Effector CD4-positive, alpha-beta T cell (primary cell): ENCODE data around the gene AGPAT3.

Source experiments
- DNase-seq: peaks from one replicate; pipeline ENCODE4 v3.0.0-alpha.2; 2020

Gene AGPAT3

DNA sequence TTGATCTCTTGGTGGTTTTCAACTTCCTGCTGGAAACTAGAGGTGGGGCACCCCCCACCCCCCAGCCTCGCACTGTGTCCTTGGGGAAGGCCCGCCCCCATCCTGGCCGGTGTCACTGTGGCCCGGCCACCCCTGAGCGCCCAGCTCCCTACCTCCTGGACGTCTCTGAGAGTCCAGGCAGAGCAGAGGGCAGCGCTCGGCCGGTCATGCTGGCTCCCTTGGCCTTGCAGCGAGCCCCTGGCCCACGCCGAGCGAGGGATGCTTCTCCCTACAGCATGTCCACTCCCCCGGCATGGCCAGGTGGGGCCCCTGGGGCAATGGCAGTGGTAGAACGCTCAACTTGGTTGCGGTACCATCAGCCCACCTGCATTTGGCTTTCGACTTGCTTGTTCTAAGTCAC lies 118.4 kb downstream of the AGPAT3 start:
- DNase-seq: no peak

DNA sequence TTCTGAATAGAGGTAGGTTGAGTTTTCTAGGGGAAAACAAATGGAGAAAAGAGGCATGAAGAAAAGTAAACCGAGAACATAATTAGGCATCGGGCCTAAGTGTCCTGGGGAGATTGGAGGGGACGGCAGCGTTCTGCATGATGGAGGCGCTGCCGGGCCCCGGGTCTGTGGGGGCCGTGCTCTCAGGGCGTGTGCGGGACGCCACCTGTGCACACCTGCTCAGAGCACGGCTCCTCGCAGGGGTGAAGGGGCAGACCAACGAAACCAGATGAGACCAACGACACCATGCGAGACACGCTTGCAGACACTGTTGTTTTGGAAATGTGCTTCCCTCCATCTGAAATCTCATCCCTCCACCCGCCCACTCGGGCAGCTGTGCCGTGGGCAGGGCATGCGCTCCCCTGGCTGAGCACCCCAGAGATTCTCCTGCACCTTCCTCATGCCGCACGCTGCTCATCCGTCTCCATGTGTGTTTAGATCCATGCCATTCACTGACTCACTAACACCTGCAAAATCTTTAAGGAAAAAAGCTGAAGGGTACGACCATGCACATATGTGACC lies 118.9 kb downstream of the AGPAT3 start:
- no peak for DNase-seq

DNA sequence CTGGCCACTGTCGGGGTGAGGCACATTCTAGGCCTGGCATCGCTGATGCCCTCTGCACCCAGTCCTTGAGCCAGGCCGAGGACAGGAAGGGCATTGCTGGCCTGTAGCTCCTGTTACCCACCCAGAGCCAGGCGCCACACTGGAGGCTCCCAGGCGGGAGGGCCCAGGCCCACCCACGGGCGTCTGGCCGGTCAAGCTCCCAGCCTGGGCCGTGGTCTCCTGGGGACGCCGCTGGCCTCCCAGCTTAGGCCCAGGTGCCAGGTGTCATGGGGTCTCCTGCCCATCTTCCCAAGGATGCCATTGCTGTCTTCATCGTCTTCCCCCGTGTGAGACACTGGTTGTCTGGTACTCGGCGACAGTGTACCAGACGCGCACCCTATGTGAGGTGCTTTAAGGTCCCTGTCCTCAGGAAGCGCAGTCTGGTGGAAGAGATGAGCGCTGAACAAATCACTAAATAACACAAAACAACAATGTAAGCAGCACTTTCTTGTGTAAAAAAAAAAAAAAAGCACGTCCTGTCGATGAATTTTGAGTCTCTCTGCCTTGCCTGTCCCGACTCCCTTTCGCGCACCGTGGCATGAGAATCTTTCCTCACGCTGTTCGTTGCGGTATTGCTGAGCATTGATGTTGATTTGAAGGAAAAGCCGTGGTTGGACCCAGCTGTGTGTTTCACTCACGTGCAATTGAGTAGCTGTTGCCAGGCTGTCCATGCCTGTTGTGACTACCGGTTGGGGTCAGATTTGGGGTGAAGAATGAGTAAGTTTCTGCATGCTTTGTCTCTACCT lies 120.1 kb downstream of the AGPAT3 start:
- DNase-seq: no peak

DNA sequence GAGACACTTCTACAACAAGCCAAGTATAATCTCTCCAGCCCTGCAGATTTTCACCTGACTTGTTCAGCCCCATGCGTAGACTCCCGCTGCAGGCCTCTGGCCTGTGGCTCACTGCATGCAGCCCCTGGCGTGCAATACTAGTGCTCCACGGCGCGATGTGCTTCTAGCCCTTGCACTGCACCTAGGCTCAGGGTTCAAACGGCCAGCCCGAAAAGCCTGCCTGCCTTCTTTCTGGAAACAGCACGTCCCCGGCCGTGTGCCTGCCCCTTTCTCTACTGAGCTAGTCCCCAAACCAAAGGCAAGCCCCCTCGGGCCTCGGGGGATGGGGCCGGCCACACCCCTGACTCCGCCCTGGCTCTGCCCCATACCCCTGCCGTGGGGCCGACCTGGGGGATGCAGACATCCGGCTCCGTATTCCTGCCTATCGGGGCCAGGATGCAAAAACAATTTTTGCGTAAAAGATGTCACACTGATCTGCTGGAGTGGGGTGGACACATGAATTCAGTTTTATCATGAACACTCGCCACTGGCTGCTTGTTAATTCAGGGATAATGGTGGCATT lies 120.7 kb downstream of the AGPAT3 start:
- DNase-seq: no peak

DNA sequence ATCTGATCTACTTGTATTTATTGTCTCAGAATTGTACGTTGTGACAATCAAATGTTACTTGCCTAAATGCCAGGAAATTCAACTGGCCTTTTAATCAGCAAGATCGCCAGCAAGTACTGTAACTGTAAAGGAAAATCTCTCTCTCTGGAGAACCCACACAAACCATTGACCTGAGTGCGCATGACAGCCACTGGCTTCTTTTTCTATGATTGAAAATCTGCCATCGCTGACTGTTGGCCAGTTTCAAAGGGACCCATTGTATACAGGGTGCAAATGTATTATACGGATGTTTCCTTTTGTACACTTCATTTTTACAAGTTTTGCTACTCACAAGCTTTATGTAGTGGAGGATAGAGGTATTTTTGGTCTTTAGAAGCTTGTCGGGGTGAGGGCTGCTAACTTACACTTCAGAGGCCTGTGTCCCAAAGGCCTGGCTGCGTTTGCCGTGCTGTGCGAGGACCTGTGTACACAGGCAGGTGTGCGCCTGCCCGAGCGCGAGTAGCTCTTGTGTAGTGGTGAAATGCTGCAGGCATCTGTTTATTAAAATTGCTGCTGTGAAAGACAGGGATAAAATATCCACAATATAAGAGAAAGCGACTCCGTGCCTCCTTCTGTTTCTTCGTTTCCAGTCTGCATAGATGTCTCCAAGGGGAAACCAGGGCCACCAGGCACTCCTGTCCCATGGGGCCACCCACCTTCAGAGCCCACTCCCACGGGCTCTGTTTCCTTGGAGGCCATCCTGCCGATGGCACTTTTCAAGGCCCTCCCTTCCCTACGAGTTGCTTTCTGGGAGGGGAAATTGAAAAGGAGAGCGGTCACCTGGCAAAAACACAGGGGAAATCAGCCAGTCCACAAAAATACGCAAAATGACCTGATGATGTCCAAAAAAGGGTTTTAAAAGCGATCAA lies 121.8 kb downstream of the AGPAT3 start:
- no peak for DNase-seq

DNA sequence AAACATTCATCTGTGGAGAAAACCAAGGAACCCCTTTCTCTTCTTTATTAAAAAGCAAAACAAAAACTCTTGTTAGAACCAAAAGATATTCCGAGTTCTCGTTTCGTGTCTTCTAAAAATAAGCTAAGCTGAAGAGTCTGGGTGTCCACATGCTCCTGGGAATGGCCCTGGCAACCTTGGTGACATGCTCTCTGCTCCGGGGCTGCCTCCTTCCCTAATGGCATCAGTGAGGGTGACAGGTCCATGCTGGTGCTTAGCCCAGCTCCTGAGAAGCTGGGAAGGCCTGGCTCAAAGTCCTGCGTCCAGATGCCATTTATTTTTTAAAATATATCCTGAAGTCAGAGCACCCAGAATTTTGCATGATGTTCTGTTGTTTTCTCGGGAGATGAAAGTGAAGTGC lies 122.5 kb downstream of the AGPAT3 start:
- no peak for DNase-seq

DNA sequence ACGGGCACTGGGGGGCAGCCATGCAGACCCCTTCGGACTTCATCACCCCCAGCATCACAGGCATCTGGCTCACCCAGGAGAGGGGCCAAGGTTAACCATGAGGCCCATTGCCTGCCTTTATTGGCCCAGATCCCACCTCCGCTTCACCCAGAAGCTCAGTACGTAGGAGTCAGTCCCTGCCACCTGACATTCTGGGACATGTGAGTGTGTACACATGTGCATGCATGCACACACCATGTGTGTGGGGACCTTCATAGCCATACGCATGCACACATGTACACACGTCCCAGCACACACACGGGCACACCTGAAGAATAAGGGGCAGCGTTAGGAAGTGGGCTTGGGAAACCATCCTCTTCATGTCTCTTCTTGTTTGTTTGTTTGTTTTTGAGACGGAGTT lies 123.0 kb downstream of the AGPAT3 start:
- DNase-seq: no peak

DNA sequence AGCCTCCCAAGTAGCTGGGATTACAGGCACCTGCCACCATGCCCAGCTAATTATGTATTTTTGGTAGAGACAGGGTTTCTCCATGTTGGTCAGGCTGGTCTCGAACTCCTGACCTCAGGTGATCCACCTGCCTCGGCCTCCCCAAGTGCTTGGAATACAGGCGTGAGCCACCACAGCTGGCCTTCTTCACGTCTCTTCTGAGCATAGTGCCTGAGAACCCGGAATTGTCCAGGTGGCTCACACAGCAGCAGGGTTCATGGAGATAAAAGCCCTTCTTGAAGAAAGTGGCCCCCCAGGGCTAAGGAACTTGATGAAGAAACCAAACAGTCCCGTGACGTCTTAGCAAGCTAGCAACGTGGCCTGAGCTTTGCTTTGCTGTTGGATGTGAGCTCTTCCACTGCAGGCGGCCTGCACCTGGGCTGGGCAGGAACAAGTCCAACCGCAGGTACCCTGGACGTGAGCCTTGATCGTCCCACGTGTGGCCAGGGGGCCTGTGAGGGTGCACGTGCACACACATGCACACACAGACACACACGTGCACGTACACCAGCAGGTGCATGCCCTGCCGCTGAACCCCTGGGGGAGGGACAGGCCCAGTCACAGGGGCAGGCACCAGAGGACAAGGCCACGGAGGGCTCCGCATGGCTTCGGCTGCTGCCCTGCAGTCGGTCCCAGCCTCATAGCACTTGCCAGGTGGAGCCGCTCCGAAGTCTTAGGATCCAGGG lies 123.6 kb downstream of the AGPAT3 start:
- DNase-seq: no peak

DNA sequence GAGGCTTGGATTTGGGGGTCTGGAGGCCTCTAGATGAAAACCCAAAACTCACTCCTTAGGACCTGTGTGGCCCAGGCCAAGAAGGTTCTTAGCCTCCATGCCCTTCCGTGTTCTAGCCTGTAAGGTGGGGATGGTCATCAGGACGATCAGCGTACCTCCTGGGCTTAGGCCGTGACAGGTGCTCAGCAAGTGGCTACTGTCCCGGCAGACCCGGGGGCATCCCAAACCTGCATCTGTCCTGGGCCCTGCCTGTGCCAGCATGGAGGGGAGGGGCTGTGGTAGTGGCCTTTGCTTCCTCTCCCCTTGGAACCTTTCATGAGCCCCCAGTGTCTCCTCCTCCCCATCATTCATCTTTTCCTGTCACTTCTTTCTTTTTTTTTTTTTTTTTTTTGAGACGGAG lies 124.4 kb downstream of the AGPAT3 start:
- no peak for DNase-seq

DNA sequence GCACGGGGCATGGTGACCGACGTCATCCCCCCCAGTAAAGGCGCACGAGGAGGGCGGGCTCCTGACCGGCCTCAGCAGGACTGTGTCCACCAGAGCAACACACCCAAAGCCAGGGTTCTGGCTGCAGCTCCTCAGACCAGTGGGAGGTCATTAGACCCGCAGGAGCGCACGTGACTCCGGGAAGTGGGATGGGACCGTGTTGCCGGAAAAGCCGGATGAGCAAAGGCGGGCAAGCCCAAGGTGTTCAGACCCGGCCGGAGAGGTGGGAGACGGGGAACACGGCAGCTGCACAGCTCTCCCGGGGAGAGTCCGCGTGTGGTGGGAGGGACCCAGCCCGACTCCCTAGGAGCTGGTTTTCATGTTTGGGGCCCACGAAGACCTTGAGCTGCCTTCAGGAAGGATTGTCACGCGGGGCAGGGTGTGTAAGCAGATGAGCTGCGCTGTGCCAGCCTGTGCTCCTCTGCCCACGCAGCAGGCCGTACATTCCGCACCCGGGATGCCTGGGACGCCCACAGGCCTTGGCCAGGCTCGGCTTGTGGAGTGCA lies 126.5 kb downstream of the AGPAT3 start:
- no peak for DNase-seq

DNA sequence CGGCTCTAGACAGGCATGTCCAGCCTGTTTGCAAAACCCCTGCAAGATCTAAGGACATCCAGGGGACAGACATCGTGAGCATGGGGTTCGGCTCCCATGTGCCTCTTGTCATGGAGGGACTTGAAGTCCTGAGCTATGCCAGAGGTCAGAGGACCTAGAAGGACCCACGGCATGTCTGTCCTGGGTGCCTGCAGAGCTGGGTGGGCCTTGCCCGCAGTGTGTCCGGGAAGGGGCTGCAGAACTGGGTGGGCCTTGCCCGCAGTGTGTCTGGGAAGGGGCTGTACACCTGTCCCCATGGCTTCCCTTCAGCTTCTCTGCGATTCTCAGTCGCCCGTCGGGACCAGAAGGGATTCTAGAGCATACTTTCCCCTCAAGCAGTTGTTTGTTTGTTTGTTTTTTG lies 127.1 kb downstream of the AGPAT3 start:
- DNase-seq: no peak

DNA sequence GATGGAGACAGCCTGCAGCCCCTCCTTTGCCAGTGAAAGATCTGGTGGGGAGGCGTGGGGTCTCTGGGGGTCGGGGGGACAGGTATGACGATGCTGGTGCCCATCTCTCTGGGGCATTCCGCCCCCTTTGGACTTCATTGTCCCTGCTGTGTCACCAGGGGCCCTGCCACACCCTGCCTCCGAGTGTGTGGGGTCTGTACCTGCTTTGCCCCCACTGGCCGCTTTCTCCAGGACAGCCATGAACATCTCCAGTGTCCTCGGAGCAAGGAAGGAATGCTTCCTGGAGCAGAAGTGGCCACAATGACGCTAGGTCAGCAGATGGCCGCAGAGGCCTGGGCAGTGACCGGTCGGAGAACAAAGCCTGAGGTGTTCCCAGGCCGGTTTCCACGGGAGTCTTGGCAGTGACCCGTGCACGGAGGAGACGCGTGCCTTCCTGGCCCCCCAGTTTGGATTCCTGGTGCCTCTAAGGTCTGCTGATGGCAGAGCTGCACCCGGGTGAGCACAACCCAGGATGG lies 128.5 kb downstream of the AGPAT3 start:
- no peak for DNase-seq

DNA sequence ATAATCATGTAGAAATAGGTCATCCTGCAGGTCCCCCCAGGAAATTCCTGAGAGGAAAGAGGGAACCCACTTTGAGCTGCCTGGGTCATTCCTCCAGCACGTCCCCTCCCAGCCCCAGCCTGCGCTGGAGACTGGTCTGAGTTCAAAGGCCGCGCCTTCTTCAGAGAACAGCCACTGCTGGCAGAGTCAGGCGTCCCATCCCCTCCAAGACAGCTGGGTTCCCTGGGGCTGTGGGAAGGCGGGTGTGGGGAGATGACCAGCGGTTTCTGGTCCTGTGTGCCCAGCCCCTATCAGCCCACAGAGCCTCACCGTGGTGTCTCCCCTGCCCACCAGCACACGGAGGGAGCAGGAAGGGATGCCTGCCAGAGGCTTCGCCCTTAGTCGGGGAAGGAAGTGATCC lies 129.1 kb downstream of the AGPAT3 start:
- DNase-seq: no peak

DNA sequence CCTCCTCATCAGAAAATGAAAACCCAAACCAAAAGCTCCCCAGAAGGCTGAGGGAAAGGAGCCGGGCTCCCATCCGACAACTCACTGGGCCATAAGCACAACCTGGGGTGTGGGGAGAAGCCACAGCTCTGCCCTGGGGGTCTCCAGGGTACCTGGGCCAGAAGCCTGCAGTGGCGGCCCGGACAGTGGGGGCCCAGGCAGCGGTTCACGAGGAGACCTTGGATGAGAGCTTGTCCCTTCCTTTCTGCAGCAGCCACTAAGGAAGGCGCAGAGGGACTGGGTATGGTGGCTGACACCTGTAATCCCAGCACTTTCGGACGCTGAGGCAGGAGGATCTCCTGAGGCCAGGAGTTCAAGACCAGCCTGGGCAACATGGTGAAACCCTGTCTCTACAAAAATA lies 129.6 kb downstream of the AGPAT3 start:
- no peak for DNase-seq

DNA sequence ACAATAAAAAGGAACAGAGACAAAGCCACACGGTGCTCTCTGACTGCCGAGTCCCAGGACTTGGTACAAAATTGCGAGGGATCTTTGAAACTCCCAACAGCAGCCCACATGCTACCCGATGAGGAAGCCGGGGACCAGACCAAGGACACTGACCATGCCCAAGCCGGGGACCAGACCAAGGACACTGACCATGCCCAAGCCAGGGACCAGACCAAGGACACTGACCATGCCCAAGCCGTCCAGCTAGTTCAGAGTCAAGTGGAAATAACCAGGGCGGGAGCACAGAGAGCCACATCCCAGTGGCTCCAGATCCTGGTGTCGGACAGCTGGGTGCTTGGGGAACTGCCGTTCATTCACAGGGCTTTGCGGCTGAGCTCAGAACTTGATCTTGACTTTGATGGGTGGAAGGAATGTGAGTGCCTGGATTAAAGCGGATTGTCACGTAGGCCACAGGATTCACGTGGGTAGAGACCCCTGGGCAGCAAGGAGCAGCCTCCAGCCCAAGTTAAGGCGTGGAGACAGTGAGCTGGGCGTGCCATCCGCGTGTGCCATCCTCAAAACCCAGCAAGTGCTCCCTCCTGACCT lies 130.6 kb downstream of the AGPAT3 start:
- no peak for DNase-seq

DNA sequence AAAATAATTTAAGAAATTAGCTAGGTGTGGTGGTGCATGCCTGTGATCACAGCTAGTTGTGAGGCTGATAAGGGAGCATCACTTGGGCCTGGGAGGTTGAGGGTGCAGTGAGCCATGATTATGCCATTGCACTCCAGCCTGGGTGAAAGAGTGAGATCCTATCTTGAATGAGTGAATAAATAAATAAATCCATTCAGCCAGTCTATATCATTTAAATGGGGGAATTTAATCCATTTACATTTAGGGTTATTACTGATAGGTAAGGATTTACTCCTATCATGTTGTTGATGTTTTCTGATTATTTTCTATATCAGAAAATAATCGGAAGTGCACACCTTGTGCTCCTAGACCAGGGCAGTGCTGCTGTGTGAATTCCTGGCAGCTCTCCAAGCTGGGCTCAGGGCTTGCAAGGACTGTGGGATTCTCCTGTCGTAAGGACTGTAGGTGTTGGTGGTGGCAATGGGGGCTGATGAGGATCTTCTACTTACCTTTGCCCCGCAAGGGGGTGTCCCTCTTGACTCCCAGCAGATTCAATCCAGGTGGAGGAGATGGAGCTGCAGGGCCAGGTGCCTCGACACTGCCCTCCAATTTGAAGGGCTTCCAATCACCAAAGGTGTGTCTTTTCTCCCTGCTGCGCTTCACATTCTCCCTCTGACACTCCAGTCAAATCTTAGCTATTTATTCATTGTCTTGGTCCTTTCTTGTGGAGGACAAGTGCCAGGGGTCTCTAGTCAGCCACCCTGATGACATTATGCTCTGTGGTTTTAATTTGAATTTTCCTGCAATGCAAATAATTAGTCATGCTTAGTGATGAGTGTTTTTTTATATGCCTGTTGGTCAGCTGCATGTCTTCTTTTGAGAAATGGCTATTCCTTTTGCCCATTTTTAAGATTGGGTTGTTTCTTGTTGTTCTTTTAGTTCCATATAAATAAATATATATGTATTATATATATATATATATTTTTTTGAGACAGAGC lies 133.0 kb downstream of the AGPAT3 start:
- DNase-seq: no peak

DNA sequence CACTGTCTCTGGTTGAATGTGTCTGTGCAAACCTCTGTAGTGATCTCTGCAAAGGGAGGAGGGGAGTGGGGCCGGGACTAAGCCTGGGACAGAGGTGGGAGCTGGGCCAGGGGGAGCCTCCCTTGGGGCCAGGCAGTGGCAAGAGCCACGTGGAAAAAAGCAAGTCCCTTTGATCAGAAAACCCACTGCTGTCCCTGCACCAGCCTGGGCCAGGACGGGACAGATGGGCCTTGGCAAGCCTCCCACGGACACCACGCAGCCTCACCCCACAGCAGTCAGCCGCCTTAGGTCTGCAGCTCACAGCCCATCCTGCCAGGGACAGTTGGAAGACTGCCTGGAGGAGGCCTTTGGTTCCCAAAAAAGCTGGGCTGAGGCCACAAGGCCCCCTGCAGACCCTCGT lies 135.3 kb downstream of the AGPAT3 start:
- DNase-seq: no peak

DNA sequence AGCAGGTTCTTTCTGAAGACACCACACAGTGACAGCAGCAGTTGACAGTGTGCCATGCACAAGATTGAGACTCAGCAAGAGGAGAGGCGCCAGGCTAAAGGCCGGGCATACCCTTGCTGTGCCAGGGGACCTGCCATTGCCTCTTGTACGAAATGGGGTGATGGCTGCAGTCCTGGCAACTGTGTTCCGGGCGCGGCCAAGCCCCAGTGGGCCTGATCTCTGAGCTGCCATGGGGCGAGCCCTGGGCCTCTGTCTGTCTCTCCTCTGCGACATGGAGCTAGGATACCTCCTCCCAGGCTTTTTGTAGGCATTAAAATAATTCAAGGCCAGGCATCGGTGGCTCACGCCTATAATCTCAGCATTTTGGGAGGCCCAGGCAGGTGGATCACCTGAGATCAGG lies 137.5 kb downstream of the AGPAT3 start:
- no peak for DNase-seq

DNA sequence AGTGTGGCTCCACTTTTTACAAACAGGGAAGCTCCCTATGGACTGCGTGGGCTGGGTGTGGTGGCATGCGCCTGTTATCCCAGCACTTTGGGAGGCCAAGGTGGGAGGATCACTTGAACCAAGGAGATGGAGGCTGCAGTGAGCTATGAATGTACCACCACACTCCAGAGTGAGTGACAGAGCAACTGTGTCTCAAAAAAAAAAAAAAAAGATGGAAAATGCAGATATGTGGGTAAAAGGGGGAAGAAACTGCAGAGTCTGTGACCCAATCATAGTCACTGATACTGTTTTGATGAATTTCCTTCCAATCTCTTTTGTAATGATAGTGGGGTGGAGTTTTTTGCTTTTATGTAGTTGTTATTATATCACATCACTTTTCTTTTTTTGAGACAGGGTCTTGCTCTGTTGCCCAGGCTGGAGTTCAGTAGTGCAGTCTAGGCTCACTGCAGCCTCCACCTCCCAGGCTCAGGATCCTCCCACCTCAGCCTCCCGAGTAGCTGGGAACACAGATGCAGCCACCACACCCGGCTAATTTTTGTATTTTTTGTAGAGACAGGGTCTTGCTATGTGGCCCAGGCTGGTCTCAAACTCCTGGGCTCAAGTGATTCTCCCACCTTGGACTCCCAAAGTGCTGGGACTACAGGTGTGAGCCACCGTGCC lies 138.4 kb downstream of the AGPAT3 start:
- no peak for DNase-seq

DNA sequence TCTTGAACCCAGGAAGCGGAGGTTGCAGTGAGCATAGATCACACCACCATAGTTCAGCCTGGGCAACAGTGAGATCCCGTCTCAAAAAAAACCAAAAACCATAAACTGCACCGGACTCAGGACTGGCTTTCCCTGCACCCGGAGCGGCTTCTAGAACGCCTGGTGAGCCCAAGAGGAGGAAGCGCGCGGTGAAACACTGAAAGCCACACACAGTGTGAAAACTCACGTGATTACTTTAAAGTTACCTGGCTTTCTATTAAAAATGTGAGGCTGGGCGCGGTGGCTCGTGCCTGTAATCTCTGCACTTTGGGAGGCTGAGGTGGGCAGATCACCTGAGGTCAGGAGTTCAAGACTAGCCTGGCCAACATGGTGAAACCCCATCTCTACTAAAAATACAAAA lies 140.0 kb downstream of the AGPAT3 start:
- no peak for DNase-seq
